ENCODE measurements around the gene CDH13.

Gene CDH13

DNA sequence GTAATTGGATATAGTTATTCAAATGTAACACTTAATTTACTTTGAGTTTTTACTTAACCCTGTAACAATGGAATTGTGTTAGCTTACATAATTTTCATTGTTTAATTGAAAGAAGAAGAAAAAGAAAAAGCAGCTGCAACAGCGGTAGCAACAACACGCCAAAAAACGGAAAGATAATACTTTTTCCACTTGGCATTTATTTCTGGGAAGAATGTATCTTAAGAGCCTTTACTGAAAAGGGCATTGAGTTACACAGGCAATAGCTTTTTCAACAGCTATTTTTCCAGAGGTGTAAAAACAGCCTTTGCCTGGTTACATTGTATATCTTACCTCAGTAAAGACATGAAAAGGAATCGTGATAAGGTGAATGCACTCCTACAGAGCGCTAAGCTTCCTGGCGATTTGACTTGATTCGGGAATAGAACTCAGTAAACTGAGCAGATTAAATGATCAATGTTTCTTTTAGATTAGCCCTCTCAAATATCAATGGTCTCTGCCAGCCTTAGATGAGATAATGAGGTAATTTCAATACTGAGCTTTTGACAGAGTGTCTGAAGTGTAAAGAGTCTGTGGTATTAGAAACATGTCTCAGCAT is 311.3 kb downstream of the CDH13 start:
- DNase-seq (ENCODE audit: low read depth in 1 of 2, low spot score in 1 of 2): no peak
- Histone ChIP-seq H3K27ac (replicated peaks) (no peak overlapping the region), H3K4me3 (replicated peaks; ENCODE audit: insufficient read depth, low read length) (no peak overlapping the region), H3K27me3 (ENCODE audit: insufficient read depth, poor library complexity, severe bottlenecking) (no peaks in the 10 kb centered on the region)
- TF ChIP-seq, protein P1, sequence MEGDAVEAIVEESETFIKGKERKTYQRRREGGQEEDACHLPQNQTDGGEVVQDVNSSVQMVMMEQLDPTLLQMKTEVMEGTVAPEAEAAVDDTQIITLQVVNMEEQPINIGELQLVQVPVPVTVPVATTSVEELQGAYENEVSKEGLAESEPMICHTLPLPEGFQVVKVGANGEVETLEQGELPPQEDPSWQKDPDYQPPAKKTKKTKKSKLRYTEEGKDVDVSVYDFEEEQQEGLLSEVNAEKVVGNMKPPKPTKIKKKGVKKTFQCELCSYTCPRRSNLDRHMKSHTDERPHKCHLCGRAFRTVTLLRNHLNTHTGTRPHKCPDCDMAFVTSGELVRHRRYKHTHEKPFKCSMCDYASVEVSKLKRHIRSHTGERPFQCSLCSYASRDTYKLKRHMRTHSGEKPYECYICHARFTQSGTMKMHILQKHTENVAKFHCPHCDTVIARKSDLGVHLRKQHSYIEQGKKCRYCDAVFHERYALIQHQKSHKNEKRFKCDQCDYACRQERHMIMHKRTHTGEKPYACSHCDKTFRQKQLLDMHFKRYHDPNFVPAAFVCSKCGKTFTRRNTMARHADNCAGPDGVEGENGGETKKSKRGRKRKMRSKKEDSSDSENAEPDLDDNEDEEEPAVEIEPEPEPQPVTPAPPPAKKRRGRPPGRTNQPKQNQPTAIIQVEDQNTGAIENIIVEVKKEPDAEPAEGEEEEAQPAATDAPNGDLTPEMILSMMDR (IDR thresholded peaks at IDR 0.05; ENCODE audit: insufficient read depth, low read length): no peak
- TF ChIP-seq POLR2AphosphoS5 (IDR thresholded peaks at IDR 0.05; ENCODE audit: low read depth) (no peak), GABPA (IDR thresholded peaks at IDR 0.05; ENCODE audit: low read depth) (no peak), REST (IDR thresholded peaks at IDR 0.05; ENCODE audit: insufficient replicate concordance, low read depth) (no peak)

DNA sequence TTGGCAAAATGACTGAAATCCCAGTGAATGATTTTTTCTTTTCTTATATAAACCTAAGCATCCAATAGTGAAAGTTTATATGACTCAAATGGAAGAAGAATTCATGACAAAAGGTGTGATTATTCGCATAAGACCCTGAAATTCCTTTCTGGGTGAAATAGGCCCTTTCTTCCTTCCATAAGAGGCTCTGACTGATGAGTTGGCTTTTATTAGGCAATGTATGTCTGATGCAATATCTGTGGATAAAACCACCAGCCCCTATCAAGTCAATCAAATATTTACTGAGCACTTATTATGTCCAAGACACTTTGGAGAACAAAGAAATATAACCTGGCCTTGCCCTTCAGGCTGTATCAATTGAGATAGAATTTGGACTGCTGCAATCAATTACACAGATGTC is 316.6 kb downstream of the CDH13 start:
- no peak for DNase-seq (ENCODE audit: low read depth in 1 of 2, low spot score in 1 of 2)
- Histone ChIP-seq H3K27ac (replicated peaks) (no peak overlapping the region), H3K27me3 (ENCODE audit: insufficient read depth, poor library complexity, severe bottlenecking) (no peaks in the 10 kb centered on the region), H3K4me3 (replicated peaks; ENCODE audit: insufficient read depth, low read length) (no peak overlapping the region)
- TF ChIP-seq POLR2AphosphoS5 (IDR thresholded peaks at IDR 0.05; ENCODE audit: low read depth) (no peak), GABPA (IDR thresholded peaks at IDR 0.05; ENCODE audit: low read depth) (no peak), REST (IDR thresholded peaks at IDR 0.05; ENCODE audit: insufficient replicate concordance, low read depth) (no peak), SPI1 (IDR thresholded peaks at IDR 0.05; ENCODE audit: borderline replicate concordance, low read depth) (no peak)
- TF ChIP-seq, protein P1 (IDR thresholded peaks at IDR 0.05; ENCODE audit: insufficient read depth, low read length): no peak

DNA sequence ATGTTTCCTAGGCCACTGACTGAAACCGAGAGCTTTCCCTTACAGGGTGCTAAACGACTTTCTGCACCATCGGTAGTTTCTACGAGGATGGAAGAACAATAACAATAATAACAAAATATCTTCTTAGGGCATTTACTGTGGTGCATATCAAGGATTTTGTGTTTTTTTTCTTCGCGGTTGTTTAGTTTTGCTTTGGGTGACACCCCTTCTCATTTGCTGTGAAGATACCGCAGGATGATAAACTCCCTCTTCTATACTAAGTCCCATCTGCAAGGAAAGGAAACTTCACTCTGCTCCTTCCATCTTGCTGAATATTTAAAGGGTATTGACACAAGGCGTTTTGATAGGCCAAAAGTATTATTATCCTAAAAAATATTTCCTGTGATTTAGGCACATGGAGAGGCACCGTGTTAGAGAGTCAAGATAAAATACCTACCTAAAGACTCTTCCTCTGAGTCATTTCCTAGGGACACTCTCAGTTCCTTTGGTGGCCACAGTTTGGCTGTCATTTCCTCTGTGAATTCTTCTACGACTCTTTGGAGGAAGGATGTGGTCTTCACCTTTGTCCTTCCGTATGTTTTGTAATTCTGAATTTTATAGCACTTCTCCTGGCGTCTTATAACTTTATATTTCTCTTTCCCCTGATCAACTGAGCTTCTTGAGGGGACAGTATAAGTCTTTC is 318.8 kb downstream of the CDH13 start:
- TF ChIP-seq REST (IDR thresholded peaks at IDR 0.05; ENCODE audit: insufficient replicate concordance, low read depth) (no peak), POLR2AphosphoS5 (IDR thresholded peaks at IDR 0.05; ENCODE audit: low read depth) (no peak), SPI1 (IDR thresholded peaks at IDR 0.05; ENCODE audit: borderline replicate concordance, low read depth) (no peak), GABPA (IDR thresholded peaks at IDR 0.05; ENCODE audit: low read depth) (no peak)
- TF ChIP-seq, protein P1 (IDR thresholded peaks at IDR 0.05; ENCODE audit: insufficient read depth, low read length): no peak
- no peak for DNase-seq (ENCODE audit: low read depth in 1 of 2, low spot score in 1 of 2)
- H3K4me3 ChIP-seq (replicated peaks; ENCODE audit: insufficient read depth, low read length): no peak overlapping the region

More for the DNA sequence above, 318.8 kb downstream of the CDH13 start:
- Histone ChIP-seq H3K27me3 (ENCODE audit: insufficient read depth, poor library complexity, severe bottlenecking) (no peaks in the 10 kb centered on the region), H3K27ac (replicated peaks) (no peak overlapping the region)
